Activated CD4-positive, alpha-beta T cell treated with anti-CD3 and anti-CD28 coated beads for 36 hours (primary cell): Measurements from ENCODE around the gene C9orf78. TPM values are rescaled to one million over a fixed set of nuclear protein-coding genes. Genes with fewer than 3 reads are reported as not detected.
"Not testable (repeated sequence)": the region's sequence is repeated elsewhere in the genome, so short reads cannot be mapped to it uniquely, and the experiment has no call there.

Experiments used
- ATAC-seq: fragments of 200-7000 bp; cut with Tn5 transposase; one replicate; pipeline ENCODE4 v1.10.0; 2021; ENCODE audit warnings: mild to moderate bottlenecking, moderate library complexity
- CTCF ChIA-PET: fragments of 350-600 bp; sonication (Branson Sonifier 250); formaldehyde crosslinking; loops from one replicate; lab custom pipeline; 2021; ENCODE audit warnings: antibody characterized with exemption; lab: Charles Lee
- POLR2A ChIA-PET: fragments of 350-600 bp; sonication (Branson Sonifier 250); formaldehyde crosslinking; loops from one replicate; lab custom pipeline; 2021; ENCODE audit warnings: antibody characterized with exemption, inconsistent platforms; lab: Charles Lee
- DNase-seq: peaks from one replicate; pipeline ENCODE4 v3.0.0-alpha.2; 2020
- H3K27ac Mint-ChIP-seq: one replicate; pipeline ENCODE4 v1.8.0; 2021; ENCODE audit warnings: mixed read lengths
- H3K27me3 Mint-ChIP-seq: one replicate; pipeline ENCODE4 v1.8.0; 2021; ENCODE audit warnings: mixed read lengths
- H3K36me3 Mint-ChIP-seq: one replicate; pipeline ENCODE4 v1.8.0; 2021; ENCODE audit warnings: low read depth, mixed read lengths
- H3K4me1 Mint-ChIP-seq: one replicate; pipeline ENCODE4 v1.8.0; 2021; ENCODE audit warnings: mixed read lengths
- H3K4me3 Mint-ChIP-seq: one replicate; pipeline ENCODE4 v1.8.0; 2021; ENCODE audit warnings: mild to moderate bottlenecking, moderate library complexity, mixed read lengths
- H3K9me3 Mint-ChIP-seq: one replicate; pipeline ENCODE4 v1.8.0; 2021; ENCODE audit warnings: low read depth, mixed read lengths
- intact Hi-C, 2 experiments: fragments of 100-400 bp; cut with DNase I in 1 of 2; cut with micrococcal nuclease in 1 of 2; formaldehyde crosslinking; loops; one replicate each; pipeline versions ENCODE4 v1.14.2 to v1.15.1; 2022 to 2024; cut with DNase I, micrococcal nuclease
- total RNA-seq, 2 experiments: library from RNA; stranded (reverse); gene quantifications; one replicate each; pipeline ENCODE4 v1.2.3, GENCODE V29; 2021

Gene C9orf78
- total RNA-seq, 2 experiments from 2014 or later, result 42.8 to 59.8 TPM

DNA sequence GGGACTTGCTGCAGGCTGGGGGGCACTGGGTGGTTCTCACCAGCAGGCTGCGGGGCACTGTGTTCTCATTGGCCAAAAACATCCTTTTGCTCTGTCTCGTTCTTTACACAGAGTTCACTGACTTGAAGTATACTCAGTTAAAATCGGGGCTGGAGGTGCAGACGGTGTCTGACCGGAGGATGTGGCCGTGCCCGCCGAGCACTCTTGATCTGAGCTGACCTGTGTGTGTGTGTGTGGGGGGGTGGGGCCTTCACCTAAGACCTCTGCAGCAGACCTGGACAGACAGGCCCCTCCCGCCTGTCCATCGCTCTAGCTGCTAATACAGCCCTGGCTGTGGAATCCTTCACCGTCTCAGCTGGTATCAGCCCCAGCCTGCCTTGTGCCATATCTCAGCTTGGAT is 25.0 kb downstream of the C9orf78 start:
- CTCF ChIA-PET, result interaction anchor here (1.4 kb wide), 1 partner anchor 83 kb away, joined by 4 read pairs; no protein-coding TSS in a partner anchor
- Mint-ChIP-seq H3K4me1 (peaks cover 25% of the 10 kb centered on the region), H3K9me3 (no peaks in the 10 kb centered on the region), H3K4me3 (no peak overlapping the region), H3K27ac (no peak overlapping the region), H3K36me3 (peaks cover 53% of the 10 kb centered on the region), H3K27me3 (no peaks in the 10 kb centered on the region)
- intact Hi-C loops, result no loop called here
- DNase-seq (no peak), ATAC-seq (no peak)
- POLR2A ChIA-PET, result interaction anchor here (0.6 to 1.0 kb wide), 3 partner anchors 22 to 670 kb away, joined by 3 to 4 read pairs (median 3); no protein-coding TSS in a partner anchor

DNA sequence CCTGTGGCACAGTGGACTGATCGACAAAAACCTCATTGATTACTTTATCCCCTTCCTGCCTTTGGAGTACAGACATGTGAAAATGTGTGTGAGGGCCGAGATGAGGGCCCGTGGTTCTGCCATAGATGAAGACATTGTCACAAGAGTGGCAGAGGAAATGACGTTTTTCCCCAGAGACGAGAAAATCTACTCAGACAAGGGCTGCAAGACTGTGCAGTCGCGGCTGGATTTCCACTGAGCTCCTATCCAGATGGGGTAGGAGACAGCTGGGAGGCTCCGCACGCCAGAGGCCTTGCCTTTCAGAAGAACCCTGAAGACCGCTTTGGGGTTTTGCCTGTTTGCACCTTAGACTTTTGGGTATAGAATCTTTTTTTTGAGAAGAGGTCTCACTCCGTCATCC is 25.7 kb downstream of the C9orf78 start:
- Mint-ChIP-seq H3K4me1 (peaks cover 26% of the 10 kb centered on the region), H3K9me3 (no peaks in the 10 kb centered on the region), H3K27ac (no peak overlapping the region), H3K4me3 (no peak overlapping the region), H3K36me3 (peaks cover 50% of the 10 kb centered on the region), H3K27me3 (no peaks in the 10 kb centered on the region)
- ATAC-seq (no peak), DNase-seq (no peak)
- POLR2A ChIA-PET, result interaction anchor here (0.5 to 0.6 kb wide), 3 partner anchors 15 to 1071 kb away, joined by 3 to 5 read pairs (median 4); no protein-coding TSS in a partner anchor
- intact Hi-C loops, result no loop called here
- CTCF ChIA-PET, result interaction anchor here (0.7 to 1.9 kb wide), 4 partner anchors 9 to 1425 kb away, joined by 3 to 5 read pairs (median 4); no protein-coding TSS in a partner anchor

DNA sequence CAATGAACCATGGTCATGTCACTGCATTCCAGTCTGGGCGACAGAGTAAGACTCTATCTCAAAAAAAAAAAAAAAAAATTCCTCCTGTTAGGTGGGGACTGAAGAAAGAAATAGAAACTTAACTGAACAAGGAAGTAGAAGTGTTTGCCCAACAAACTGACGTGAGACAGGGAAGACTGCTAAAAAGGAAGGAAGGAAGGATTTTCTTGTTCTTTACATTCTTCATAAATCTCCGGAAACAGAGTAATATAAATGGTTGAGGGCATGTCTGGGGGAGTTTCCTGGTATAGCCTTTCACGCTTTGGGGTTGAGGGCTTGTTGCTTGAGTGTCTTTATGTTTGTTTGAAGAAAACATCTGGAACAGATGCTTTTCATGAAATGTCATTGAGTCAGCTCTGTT is 29.0 kb downstream of the C9orf78 start:
- Mint-ChIP-seq H3K4me1 (peaks cover 25% of the 10 kb centered on the region), H3K27ac (peak overlapping the region; percentile 45), H3K27me3 (no peaks in the 10 kb centered on the region), H3K36me3 (peaks cover 46% of the 10 kb centered on the region), H3K9me3 (no peaks in the 10 kb centered on the region), H3K4me3 (no peak overlapping the region)
- ChIA-PET CTCF (no interaction called here), POLR2A (no interaction called here)
- ATAC-seq (no peak), DNase-seq (no peak)
- intact Hi-C loops, result no loop called here

DNA sequence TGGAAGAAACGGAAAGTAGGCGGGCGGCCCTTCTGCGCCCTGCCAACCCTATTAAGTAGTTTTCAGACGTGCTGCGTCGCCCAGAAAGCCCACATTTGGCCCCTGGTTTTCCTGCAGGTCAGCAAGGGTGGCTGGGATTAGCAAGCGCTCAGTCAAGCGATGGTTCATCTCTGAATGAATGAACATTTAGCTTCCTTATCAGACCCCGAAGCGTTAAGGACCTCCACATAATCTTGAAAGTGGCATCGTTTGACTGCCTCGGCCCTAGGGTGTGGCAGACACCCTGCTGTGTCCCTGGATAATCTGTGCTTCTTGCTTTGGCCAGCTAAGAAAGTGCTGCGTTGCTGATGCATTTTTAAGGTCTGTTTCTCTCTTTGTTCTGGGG is 31.4 kb downstream of the C9orf78 start:
- peak overlapping the region; percentile 81 for H3K4me3 Mint-ChIP-seq
- ATAC-seq (no peak), DNase-seq (no peak)
- no peaks in the 10 kb centered on the region for H3K27me3 Mint-ChIP-seq
- intact Hi-C loops, result loop anchor here (1.0 to 2.0 kb wide), 10 partner anchors 21 to 776 kb away; partner anchors contain the start of genes TOR1A (in 2 of the 2), ASB6 (in 1 of the 2), C9orf78 (in 1 of the 2) and CRAT (in 1 of the 2)
- H3K27ac Mint-ChIP-seq, result peak overlapping the region; percentile 45
- ChIA-PET CTCF (interaction anchor here (0.8 to 1.2 kb wide), 3 partner anchors 13 to 77 kb away, joined by 3 to 8 read pairs (median 3); no protein-coding TSS in a partner anchor), POLR2A (interaction anchor here (1.2 kb wide), 1 partner anchor 31 kb away, joined by 4 read pairs; the partner anchor contains the start of genes C9orf78 and USP20)
- H3K4me1 Mint-ChIP-seq, result peaks cover 25% of the 10 kb centered on the region
- H3K9me3 Mint-ChIP-seq, result no peaks in the 10 kb centered on the region
- peaks cover 29% of the 10 kb centered on the region for H3K36me3 Mint-ChIP-seq

DNA sequence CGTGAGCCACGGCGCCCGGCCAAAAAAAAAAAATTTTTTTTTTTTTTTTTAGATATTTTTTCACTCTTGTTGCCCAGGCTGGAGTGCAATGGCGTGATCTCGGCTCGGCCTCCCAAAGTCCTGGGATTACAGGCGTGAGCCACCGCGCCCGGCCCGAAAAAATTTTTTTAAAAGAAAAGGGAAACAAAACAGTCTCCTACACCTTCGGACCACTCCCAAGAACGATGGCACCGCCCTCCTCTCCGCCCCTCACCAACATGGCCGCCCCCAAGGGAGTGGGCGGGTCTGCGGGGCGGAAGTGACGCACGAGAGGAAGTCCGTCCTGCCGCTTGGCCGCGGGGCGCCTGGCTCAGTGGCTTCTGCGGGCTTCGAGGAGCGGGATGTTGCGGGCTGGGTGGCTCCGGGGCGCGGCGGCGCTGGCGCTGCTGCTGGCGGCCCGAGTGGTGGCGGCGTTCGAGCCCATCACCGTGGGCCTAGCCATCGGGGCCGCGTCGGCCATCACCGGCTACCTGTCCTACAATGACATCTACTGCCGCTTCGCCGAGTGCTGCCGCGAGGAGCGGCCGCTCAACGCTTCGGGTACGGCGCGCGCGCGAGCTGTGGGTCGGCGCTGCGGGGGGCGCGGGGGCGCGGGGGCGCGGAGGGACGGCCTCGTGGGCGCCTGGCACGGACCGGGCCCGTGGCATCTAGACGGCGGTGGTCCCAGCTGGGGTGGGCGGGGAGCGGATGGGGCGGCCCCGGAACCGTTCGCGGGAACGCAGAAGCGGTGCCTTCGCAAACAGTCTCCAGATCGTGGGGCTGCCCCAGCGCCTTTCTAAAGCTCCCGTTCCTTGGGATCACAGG is 32.0 kb downstream of the C9orf78 start, which contains the start of gene TOR1B:
Gene TOR1B (plus strand): TSS at position 352 of the 843 bp plus-strand sequence. CDS start 29 bp downstream, at position 381.
- CTCF ChIA-PET, result interaction anchor here (0.8 to 1.3 kb wide), 4 partner anchors 13 to 77 kb away, joined by 3 to 8 read pairs (median 4); no protein-coding TSS in a partner anchor
- intact Hi-C loops, result loop anchor here (1.0 to 2.0 kb wide), 10 partner anchors 21 to 776 kb away; partner anchors contain the start of genes TOR1A (in 2 of the 2), ASB6 (in 1 of the 2), C9orf78 (in 1 of the 2) and CRAT (in 1 of the 2)
- H3K4me3 Mint-ChIP-seq, result peak within 1 kb of the TSS; percentile 81

DNA sequence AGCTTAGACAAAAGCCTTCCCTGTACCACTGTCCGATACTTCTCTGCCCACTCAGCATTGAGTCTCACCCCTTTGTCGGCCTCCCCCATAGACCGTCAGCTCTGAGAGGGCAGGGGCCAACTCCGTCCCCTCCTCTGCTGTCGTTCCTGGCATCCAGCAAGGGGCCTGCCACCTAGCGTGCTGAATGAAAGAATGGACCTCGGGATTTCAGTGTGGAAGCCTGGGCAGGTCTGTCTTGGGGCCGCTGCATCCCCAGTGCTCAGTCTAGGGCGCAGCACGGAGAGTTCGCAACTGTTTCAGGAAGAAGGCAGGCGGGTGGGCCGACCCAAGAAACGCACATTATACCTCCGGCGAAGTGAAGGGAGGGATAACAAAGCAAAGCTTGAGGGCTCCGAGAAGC is 33.6 kb downstream of the C9orf78 start:
- Mint-ChIP-seq H3K27ac (no peak overlapping the region), H3K9me3 (no peaks in the 10 kb centered on the region), H3K36me3 (peaks cover 17% of the 10 kb centered on the region), H3K4me1 (peaks cover 21% of the 10 kb centered on the region), H3K4me3 (no peak overlapping the region), H3K27me3 (no peaks in the 10 kb centered on the region)
- no peak for DNase-seq
- CTCF ChIA-PET, result interaction anchor here (0.6 to 1.7 kb wide), 5 partner anchors 15 to 519 kb away, joined by 3 to 6 read pairs (median 3); no protein-coding TSS in a partner anchor
- POLR2A ChIA-PET, result interaction anchor here (0.6 kb wide), 2 partner anchors 45 to 522 kb away, joined by 4 to 5 read pairs; no protein-coding TSS in a partner anchor
- intact Hi-C loops, result no loop called here
- no peak for ATAC-seq

More for the DNA sequence above, 32.0 kb downstream of the C9orf78 start, which contains the start of gene TOR1B:
- Mint-ChIP-seq H3K27ac (peak within 1 kb of the TSS; percentile 90), H3K36me3 (peaks cover 26% of the 10 kb centered on the region), H3K4me1 (peaks cover 25% of the 10 kb centered on the region), H3K27me3 (no peaks in the 10 kb centered on the region), H3K9me3 (no peaks in the 10 kb centered on the region)
- POLR2A ChIA-PET, result interaction anchor here (0.7 to 1.2 kb wide), 2 partner anchors 32 to 370 kb away, joined by 3 to 4 read pairs; partner anchors contain the start of genes C9orf78 and USP20
- ATAC-seq (peak; percentile 92), DNase-seq (peak; percentile 95)

DNA sequence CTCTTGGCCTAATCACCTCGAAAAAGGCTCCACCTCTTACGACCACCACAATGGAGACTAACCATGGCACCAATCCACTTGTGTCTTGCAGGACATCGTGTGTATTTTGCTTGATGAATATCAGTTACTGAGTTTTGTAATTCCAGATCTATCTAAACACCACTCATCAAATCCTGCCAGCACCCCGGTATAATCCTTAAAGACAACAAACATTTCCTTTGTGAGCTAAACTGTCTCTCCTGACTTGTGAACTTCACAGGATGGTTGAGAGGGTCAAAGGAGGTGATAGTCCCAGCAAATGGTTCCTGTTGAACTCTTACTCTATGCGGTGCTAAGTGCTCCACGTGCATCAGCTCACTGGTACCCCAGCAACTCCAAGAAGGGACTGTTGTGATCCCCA is 36.1 kb downstream of the C9orf78 start:
- ATAC-seq, result no peak
- no peaks in the 10 kb centered on the region for H3K27me3 Mint-ChIP-seq
- peaks cover 6% of the 10 kb centered on the region for H3K4me1 Mint-ChIP-seq
- CTCF ChIA-PET, result no interaction called here
- no peak for DNase-seq
- H3K36me3 Mint-ChIP-seq, result peaks cover 2% of the 10 kb centered on the region
- no peak overlapping the region for H3K27ac Mint-ChIP-seq
- H3K9me3 Mint-ChIP-seq, result no peaks in the 10 kb centered on the region
- intact Hi-C loops, result no loop called here
- no peak overlapping the region for H3K4me3 Mint-ChIP-seq
- POLR2A ChIA-PET, result no interaction called here

DNA sequence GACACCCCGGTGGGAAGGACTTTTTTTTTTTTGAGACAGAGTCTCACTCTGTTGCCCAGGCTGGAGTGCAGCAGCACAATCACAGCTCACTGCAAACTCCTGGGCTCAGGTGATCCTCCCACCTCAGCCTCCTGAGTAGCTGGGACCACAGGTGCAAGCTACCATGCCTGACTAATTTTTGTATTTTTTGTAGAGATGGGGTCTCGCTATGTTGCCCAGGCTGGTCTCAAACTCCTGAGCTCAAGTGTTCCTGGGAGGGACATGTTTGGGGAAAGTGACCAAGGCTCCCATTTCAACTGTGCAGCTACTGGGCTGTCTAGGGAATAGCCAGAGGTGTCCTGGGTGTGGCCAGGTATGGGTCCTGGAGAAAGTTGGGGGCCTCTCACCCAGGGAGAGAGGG is 39.0 kb downstream of the C9orf78 start:
- H3K36me3 Mint-ChIP-seq, intact Hi-C loops, H3K9me3 Mint-ChIP-seq, H3K27me3 Mint-ChIP-seq, H3K4me1 Mint-ChIP-seq, H3K27ac Mint-ChIP-seq, DNase-seq, H3K4me3 Mint-ChIP-seq, POLR2A ChIA-PET, ATAC-seq: not testable (repeated sequence)
- CTCF ChIA-PET, result interaction anchor here (1.2 kb wide), 1 partner anchor 70 kb away, joined by 3 read pairs; no protein-coding TSS in a partner anchor

DNA sequence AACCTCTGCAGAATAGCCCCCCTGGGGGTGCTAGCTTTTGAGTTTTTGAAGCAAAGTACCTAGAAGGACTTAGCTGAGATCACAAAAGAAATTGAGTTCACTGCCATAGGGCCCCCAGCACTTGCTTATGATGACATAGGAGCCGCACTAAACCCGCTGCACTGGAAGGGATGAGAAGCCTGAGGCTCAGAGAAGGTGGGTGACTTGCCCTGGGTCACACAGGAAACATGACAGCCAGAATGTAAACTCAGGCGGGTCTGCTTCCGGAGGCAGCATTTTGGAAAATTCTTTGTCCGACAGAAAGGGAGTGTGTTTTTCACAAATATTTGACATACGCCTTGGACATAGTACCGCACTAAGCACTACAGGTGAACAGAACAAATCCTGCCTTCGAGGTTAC is 40.5 kb downstream of the C9orf78 start:
- Mint-ChIP-seq H3K27me3 (no peaks in the 10 kb centered on the region), H3K9me3 (no peaks in the 10 kb centered on the region), H3K27ac (no peak overlapping the region), H3K4me1 (peaks cover 5% of the 10 kb centered on the region), H3K36me3 (no peaks in the 10 kb centered on the region), H3K4me3 (no peak overlapping the region)
- ATAC-seq (no peak), DNase-seq (no peak)
- intact Hi-C loops, result no loop called here
- CTCF ChIA-PET, result no interaction called here
- POLR2A ChIA-PET, result interaction anchor here (0.9 kb wide), 1 partner anchor 15 kb away, joined by 3 read pairs; no protein-coding TSS in a partner anchor

DNA sequence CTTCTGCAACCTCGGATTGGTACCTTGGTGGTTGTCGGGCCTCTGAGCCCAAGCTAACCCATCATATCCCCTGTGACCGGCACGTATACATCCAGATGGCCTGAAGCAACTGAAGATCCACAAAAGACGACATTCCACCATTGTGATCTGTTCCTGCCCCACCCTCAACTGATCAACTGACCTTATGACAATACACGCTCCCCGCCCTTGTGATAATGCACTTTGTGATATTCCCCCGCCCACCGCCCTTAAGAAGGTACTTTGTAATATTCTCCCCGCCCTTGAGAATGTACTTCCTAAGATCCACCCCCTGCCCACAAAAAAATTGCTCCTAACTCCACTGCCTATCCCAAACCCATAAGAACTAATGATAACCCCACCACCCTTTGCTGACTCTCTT is 48.6 kb downstream of the C9orf78 start:
- ATAC-seq, result no peak
- CTCF ChIA-PET, result interaction anchor here (1.5 to 9.0 kb wide), 3 partner anchors 15 to 59 kb away, joined by 3 to 101 read pairs (median 65); no protein-coding TSS in a partner anchor

DNA sequence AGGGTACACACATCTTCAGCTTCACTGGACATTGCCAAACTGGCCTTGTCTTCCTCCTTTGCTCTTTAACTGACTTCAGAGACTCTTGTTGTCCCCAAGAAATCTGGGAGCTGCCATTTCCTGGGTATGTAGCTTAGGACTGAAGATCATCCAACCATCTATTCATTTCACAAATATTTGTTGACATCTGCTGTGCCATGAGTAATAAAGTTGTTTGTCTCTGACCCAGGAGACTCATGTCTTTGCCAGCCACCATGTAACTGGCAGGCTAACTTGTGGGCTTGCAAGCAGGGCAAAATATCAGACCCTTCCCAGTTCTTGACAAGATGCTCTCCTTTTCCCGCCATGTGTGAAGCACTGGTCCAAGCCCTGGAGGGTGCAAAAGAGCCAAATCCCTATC is 49.2 kb downstream of the C9orf78 start:
- Mint-ChIP-seq H3K27me3 (peaks cover 2% of the 10 kb centered on the region), H3K4me1 (peaks cover 9% of the 10 kb centered on the region), H3K27ac (no peak overlapping the region), H3K9me3 (no peaks in the 10 kb centered on the region), H3K4me3 (no peak overlapping the region), H3K36me3 (no peaks in the 10 kb centered on the region)
- no peak for ATAC-seq
- ChIA-PET POLR2A (no interaction called here), CTCF (interaction anchor here (0.5 to 9.0 kb wide), 4 partner anchors 16 to 898 kb away, joined by 3 to 101 read pairs (median 34); no protein-coding TSS in a partner anchor)
- DNase-seq, result no peak
- intact Hi-C loops, result loop anchor here in 1 of 2 experiments (10.0 kb wide), 1 partner anchor 651 kb away; no protein-coding TSS in a partner anchor

More for the DNA sequence above, 48.6 kb downstream of the C9orf78 start:
- H3K4me3 Mint-ChIP-seq, result no peak overlapping the region
- no peak overlapping the region for H3K27ac Mint-ChIP-seq
- no peaks in the 10 kb centered on the region for H3K36me3 Mint-ChIP-seq
- intact Hi-C loops, result loop anchor here in 1 of 2 experiments (10.0 kb wide), 1 partner anchor 652 kb away; no protein-coding TSS in a partner anchor
- H3K27me3 Mint-ChIP-seq, result peaks cover 2% of the 10 kb centered on the region
- H3K4me1 Mint-ChIP-seq, result peaks cover 9% of the 10 kb centered on the region
- no peaks in the 10 kb centered on the region for H3K9me3 Mint-ChIP-seq
- POLR2A ChIA-PET, result no interaction called here
- no peak for DNase-seq
